Urinary bladder (tissue), 4 donors: ENCODE data around the gene VPS50. TPM values are rescaled to one million over a fixed set of nuclear protein-coding genes. Genes with fewer than 3 reads are reported as not detected.
"Not testable (repeated sequence)": the region's sequence is repeated elsewhere in the genome, so short reads cannot be mapped to it uniquely, and the experiment has no call there.

Source experiments
- DNase-seq: peaks from one replicate; pipeline ENCODE4 v3.0.0-alpha.2; 2015; ENCODE audit errors: extremely low spot score
- H3K27ac ChIP-seq: one replicate; pipeline ENCODE4 v1.5.1; 2013; ENCODE audit warnings: low read depth, mild to moderate bottlenecking, moderate library complexity
- H3K36me3 ChIP-seq: one replicate; pipeline ENCODE4 v1.6.1; 2013; ENCODE audit warnings: mild to moderate bottlenecking, moderate library complexity; ENCODE audit not compliant: insufficient read depth
- H3K4me1 ChIP-seq: one replicate; pipeline ENCODE4 v1.6.1; 2013; ENCODE audit warnings: mild to moderate bottlenecking, moderate library complexity; ENCODE audit not compliant: insufficient read depth
- H3K4me3 ChIP-seq: one replicate; pipeline ENCODE4 v1.5.1; 2013; ENCODE audit warnings: low read depth, low read length
- WGBS: extraction: QIAGEN DNeasy Blood & Tissue Kit; methylation state at CpG from one replicate; pipeline ENCODE4 v1.1.7; 2013; 5-methylcytosine and 5-hydroxymethylcytosine counted together
- polyA plus RNA-seq: library from polyadenylated mRNA; stranded (reverse); fragments of 200-250 nt; gene quantifications from one replicate; pipeline ENCODE4 v1.2.3, GENCODE V29; 2013
- total RNA-seq: library from RNA; depleted of rRNA; stranded (reverse); fragments of >200 nt; gene quantifications from one replicate; pipeline ENCODE4 v1.2.3, GENCODE V29; 2014
- donor health status: healthy with polysubstance abuse.
- donor health status: healthy.

The VPS50 gene
- total and polyA plus RNA-seq, 2 donors = 11.6 to 105 TPM

DNA sequence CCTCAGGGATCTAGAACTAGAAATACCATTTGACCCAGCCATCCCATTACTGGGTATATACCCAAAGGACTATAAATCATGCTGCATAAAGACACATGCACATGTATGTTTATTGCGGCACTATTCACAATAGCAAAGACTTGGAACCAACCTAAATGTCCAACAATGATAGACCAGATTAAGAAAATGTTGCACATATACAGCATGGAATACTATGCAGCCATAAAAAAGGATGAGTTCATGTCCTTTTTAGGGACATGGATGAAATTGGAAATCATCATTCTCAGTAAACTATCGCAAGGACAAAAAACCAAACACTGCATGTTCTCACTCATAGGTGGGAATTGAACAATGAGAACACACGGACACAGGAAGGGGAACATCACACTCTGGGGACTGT, 138.8 kb downstream of the VPS50 start:
- H3K4me3 ChIP-seq, H3K36me3 ChIP-seq, DNase-seq, H3K27ac ChIP-seq, H3K4me1 ChIP-seq: not testable (repeated sequence)
- WGBS = 37% methylated on average over 3 of the region's 3 CpGs

GRCh38 chr7:93373537-93373936, 141.4 kb downstream of the VPS50 start:
- H3K36me3 ChIP-seq = no peaks in the 10 kb centered on the region
- H3K27ac ChIP-seq = no peak overlapping the region
- no peaks in the 10 kb centered on the region for H3K4me1 ChIP-seq
- H3K4me3 ChIP-seq = no peak overlapping the region
- no peak for DNase-seq

- Histone ChIP-seq H3K4me3 (no peak overlapping the region), H3K36me3 (no peaks in the 10 kb centered on the region), H3K4me1 (no peaks in the 10 kb centered on the region), H3K27ac (no peak overlapping the region)
- DNase-seq = no peak
- WGBS = 42% methylated on average over 5 of the region's 5 CpGs
These were observed 142.3 kb downstream of the VPS50 start for GRCh38 chr7:93374345-93374940.

- DNase-seq = no peak
- Histone ChIP-seq H3K4me3 (no peak overlapping the region), H3K27ac (no peak overlapping the region), H3K36me3 (no peaks in the 10 kb centered on the region), H3K4me1 (no peaks in the 10 kb centered on the region)
These were observed 143.4 kb downstream of the VPS50 start for GRCh38 chr7:93375603-93376002.

DNA sequence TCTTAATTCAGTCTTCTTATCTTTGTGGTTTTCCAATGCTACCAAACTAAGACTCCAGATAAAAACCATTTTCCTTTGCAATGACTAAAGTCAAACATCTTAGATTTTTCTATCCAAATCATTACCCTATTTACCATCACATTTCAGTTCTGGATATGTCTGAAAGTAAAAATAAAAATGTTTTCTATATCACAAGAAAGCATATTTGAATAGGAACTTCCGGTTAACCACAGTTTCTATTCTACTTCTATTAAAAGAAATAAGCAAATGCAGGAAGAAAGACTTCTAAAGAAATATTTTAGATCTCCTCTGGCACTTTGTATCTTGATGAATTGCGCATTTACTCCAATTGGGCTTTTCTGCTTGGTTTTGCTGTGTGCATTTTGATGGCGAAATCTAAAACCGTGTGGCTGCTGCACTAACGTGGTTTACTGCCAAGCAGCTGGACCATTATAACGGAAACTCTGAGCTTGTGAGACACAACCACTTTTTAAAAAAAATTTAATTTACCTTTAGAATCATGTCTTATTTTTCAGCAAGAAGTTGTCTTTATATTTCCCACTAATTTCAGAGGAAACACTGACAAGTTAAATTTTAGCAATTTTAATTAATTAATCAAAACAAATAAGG, 146.1 kb downstream of the VPS50 start:
- Histone ChIP-seq H3K27ac (no peak overlapping the region), H3K4me1 (no peaks in the 10 kb centered on the region), H3K4me3 (no peak overlapping the region), H3K36me3 (no peaks in the 10 kb centered on the region)
- 68% methylated on average over 6 of the region's 6 CpGs for WGBS
- DNase-seq = no peak

DNA sequence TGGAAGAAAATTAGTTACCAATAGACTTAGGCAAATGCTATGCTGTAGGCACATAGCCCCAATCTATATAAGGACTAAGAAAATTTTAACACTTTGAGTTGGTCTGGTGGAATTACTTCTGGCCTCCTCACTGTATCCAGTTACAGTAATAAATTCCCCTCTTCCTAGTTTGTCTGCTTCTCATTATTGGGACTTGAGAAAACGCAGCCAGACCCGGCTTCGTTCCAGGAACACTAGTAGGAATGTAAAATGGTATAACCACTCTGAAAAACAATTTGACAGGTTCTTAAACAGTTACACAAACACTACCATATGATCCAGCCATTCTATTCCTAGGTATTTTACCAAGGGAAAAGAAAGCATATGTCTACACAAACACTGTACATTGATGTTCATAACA, 150.2 kb downstream of the VPS50 start:
- Histone ChIP-seq H3K36me3 (no peaks in the 10 kb centered on the region), H3K4me3 (no peak overlapping the region), H3K4me1 (no peaks in the 10 kb centered on the region), H3K27ac (no peak overlapping the region)
- 36% methylated on average over 3 of the region's 3 CpGs for WGBS
- no peak for DNase-seq

DNA sequence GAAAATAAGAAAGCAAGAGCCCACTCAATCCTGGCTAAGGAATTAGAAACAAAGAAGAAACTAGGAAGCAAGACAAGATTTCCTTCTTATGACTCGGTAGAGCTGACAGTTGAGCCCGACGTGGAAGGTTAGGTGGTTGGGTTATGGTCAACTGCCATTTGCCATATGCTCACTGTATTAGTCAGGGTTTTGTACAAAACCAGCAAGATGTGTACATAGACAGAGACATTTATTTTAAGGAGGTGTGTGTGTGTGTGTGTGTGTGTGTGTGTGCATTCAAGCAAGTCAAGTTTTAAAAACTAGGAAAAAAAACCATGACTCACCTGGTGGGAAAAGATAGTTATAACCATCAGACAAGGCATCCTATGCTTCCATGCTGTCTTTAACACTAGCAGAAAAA, 158.5 kb downstream of the VPS50 start:
- H3K27ac ChIP-seq = no peak overlapping the region
- peaks cover 2% of the 10 kb centered on the region for H3K36me3 ChIP-seq
- 91% methylated on average over 3 of the region's 3 CpGs for WGBS
- no peak overlapping the region for H3K4me3 ChIP-seq
- DNase-seq = no peak
- no peaks in the 10 kb centered on the region for H3K4me1 ChIP-seq

GRCh38 chr7:93392984-93393383, 160.8 kb downstream of the VPS50 start:
- H3K36me3 ChIP-seq = peaks cover 2% of the 10 kb centered on the region
- H3K27ac ChIP-seq = no peak overlapping the region
- H3K4me1 ChIP-seq = no peaks in the 10 kb centered on the region
- DNase-seq = no peak
- no peak overlapping the region for H3K4me3 ChIP-seq
- 74% methylated on average over 1 of the region's 1 CpG for WGBS

GRCh38 chr7:93399642-93400041, 167.5 kb downstream of the VPS50 start:
- 81% methylated on average over 3 of the region's 3 CpGs for WGBS
- no peak overlapping the region for H3K27ac ChIP-seq
- H3K4me3 ChIP-seq = no peak overlapping the region
- no peaks in the 10 kb centered on the region for H3K4me1 ChIP-seq
- DNase-seq = no peak
- no peaks in the 10 kb centered on the region for H3K36me3 ChIP-seq

DNA sequence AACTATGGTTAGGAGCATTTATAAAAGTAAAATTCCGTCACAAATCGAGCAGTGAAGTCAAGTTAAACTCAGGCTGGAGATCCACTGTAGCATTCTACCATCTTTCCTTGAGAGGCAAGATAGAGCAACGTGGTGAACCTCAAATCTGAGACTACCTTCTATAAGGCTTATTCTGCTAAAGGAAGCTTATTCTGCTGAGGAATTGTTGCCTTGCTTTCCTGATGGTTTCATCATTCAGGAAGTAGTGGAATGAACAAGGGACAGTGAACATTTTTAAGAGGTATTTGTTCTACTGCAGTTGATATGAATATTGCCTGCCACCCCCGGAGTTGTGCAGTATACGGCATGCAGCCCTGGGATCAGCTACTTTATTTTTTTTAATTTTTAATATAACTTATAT, 170.8 kb downstream of the VPS50 start:
- WGBS = 81% methylated on average over 5 of the region's 5 CpGs
- H3K4me1 ChIP-seq = no peaks in the 10 kb centered on the region
- H3K36me3 ChIP-seq = no peaks in the 10 kb centered on the region
- no peak overlapping the region for H3K4me3 ChIP-seq
- H3K27ac ChIP-seq = no peak overlapping the region
- no peak for DNase-seq

DNA sequence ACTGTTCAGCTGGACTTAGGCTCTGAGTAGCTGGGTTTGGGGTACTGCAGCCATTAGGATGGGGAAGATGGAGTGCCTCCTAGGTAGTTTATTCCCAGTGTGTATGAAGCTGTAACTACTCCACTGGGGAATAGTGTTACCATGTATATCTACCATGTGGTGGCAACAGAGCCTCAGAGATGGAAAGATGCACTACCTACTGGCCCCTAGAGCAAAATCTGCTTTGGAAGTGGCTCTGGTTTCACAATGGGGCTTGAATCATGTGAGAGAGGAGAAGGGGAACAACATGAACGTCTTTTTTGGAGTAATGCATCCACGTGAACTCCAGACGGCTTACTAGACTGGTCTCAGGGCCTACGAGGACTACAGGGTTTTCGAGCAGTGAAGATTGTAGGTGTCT, 175.1 kb downstream of the VPS50 start:
- DNase-seq = no peak
- no peaks in the 10 kb centered on the region for H3K4me1 ChIP-seq
- WGBS = 70% methylated on average over 5 of the region's 5 CpGs
- no peaks in the 10 kb centered on the region for H3K36me3 ChIP-seq
- H3K27ac ChIP-seq = no peak overlapping the region
- H3K4me3 ChIP-seq = no peak overlapping the region

GRCh38 chr7:93409324-93409723, 177.2 kb downstream of the VPS50 start:
- Histone ChIP-seq H3K4me1 (no peaks in the 10 kb centered on the region), H3K27ac (no peak overlapping the region), H3K4me3 (no peak overlapping the region), H3K36me3 (no peaks in the 10 kb centered on the region)
- WGBS = 69% methylated on average over 3 of the region's 3 CpGs
- no peak for DNase-seq
